GM23248 (cell line): ENCODE results near the gene ERP27.

Experiments used
- EZH2 ChIP-seq: fragments of 200-600 bp; sonication (generic); IDR thresholded peaks from 2 replicates; pipeline ENCODE4 v1.6.1; 2018; ENCODE audit warnings: antibody characterized with exemption, mild to moderate bottlenecking; ENCODE audit not compliant: insufficient read depth, poor library complexity, severe bottlenecking
- EZH2phosphoT487 ChIP-seq: fragments of 200-600 bp; sonication (generic); IDR thresholded peaks from 2 replicates; pipeline ENCODE4 v1.6.1; 2018; ENCODE audit warnings: antibody characterized with exemption, moderate library complexity, mild to moderate bottlenecking, low read depth; ENCODE audit not compliant: insufficient read depth

GRCh38 chr12:14903386-14904098, 34.8 kb downstream of the ERP27 start:
- TF ChIP-seq EZH2 (no peak), EZH2phosphoT487 (no peak)
